WTC11 (cell line): Measurements from ENCODE around the gene CD69. TPM values are rescaled to one million over a fixed set of nuclear protein-coding genes. Genes with fewer than 3 reads are reported as not detected.

Experiments used
- ATAC-seq: fragments of 200-7000 bp; cut with Tn5 transposase; 2 replicates; pipeline ENCODE4 v1.10.0; 2021; ENCODE audit warnings: mild to moderate bottlenecking, moderate library complexity
- CTCF ChIA-PET: fragments of 300-600 bp; sonication (Branson Sonifier 250); formaldehyde crosslinking; loops from one replicate; lab custom pipeline; 2021; ENCODE audit warnings: antibody characterized with exemption; lab: Charles Lee
- POLR2A ChIA-PET: fragments of 350-600 bp; sonication (Branson Sonifier 250); formaldehyde crosslinking; loops from one replicate; lab custom pipeline; 2021; ENCODE audit warnings: antibody characterized with exemption; lab: Charles Lee
- DNase-seq: peaks from one replicate; pipeline ENCODE4 v3.0.0; 2021; ENCODE audit warnings: low spot score
- H3K27ac Mint-ChIP-seq: 2 replicates; pipeline ENCODE4 v1.8.0; 2021; ENCODE audit warnings: mixed read lengths
- H3K27me3 Mint-ChIP-seq: 2 replicates; pipeline ENCODE4 v1.8.0; 2021; ENCODE audit warnings: low read depth, mild to moderate bottlenecking, moderate library complexity, mixed read lengths
- H3K36me3 Mint-ChIP-seq: 2 replicates; pipeline ENCODE4 v1.8.0; 2021; ENCODE audit warnings: mixed read lengths
- H3K4me1 Mint-ChIP-seq: 2 replicates; pipeline ENCODE4 v1.8.0; 2022; ENCODE audit warnings: mixed read lengths
- H3K4me3 Mint-ChIP-seq: 2 replicates; pipeline ENCODE4 v1.8.0; 2021; ENCODE audit warnings: mild to moderate bottlenecking, moderate library complexity, mixed read lengths
- H3K9me3 Mint-ChIP-seq: 2 replicates; pipeline ENCODE4 v1.8.0; 2021; ENCODE audit warnings: mixed read lengths
- ATF1 ChIP-seq: sonication (generic); formaldehyde crosslinking; IDR thresholded peaks from 2 replicates; pipeline ENCODE4 v1.8.1; 2023; ENCODE audit warnings: mild to moderate bottlenecking, moderate library complexity, missing genetic modification reagents
- ATF2 ChIP-seq: sonication (generic); formaldehyde crosslinking; IDR thresholded peaks from 2 replicates; pipeline ENCODE4 v1.8.1; 2022; ENCODE audit warnings: low read depth, missing genetic modification reagents, borderline replicate concordance
- ATF3 ChIP-seq: sonication (generic); formaldehyde crosslinking; conservative IDR thresholded peaks from 2 replicates; pipeline ENCODE4 v1.8.1; 2022; ENCODE audit warnings: mild to moderate bottlenecking, missing genetic modification reagents
- CBFB ChIP-seq: sonication (generic); formaldehyde crosslinking; IDR thresholded peaks from 2 replicates; pipeline ENCODE4 v1.8.1; 2022; ENCODE audit warnings: mild to moderate bottlenecking, low read depth, missing genetic modification reagents
- CDX4 ChIP-seq: fragments of 250-450 bp; sonication (Bioruptor Pico); IDR thresholded peaks from 2 replicates; pipeline ENCODE4 v1.9.0; 2021; ENCODE audit warnings: moderate library complexity, mild to moderate bottlenecking, inconsistent platforms, borderline replicate concordance
- CREB1 ChIP-seq: sonication (generic); formaldehyde crosslinking; IDR thresholded peaks from 2 replicates; pipeline ENCODE4 v1.8.0; 2023; ENCODE audit warnings: mild to moderate bottlenecking, missing genetic modification reagents
- CREM ChIP-seq: sonication (generic); formaldehyde crosslinking; IDR thresholded peaks from 2 replicates; pipeline ENCODE4 v1.8.1; 2022; ENCODE audit warnings: mild to moderate bottlenecking, missing genetic modification reagents, moderate library complexity
- E2F5 ChIP-seq: sonication (generic); formaldehyde crosslinking; IDR thresholded peaks from 2 replicates; pipeline ENCODE4 v1.8.1; 2022; ENCODE audit warnings: mild to moderate bottlenecking, moderate library complexity, missing genetic modification reagents
- ERG ChIP-seq: fragments of 250-450 bp; sonication (Bioruptor Pico); IDR thresholded peaks from 2 replicates; pipeline ENCODE4 v1.8.0; 2021; ENCODE audit warnings: mild to moderate bottlenecking
- ETV6 ChIP-seq: sonication (generic); formaldehyde crosslinking; IDR thresholded peaks from 2 replicates; pipeline ENCODE4 v1.8.1; 2022; ENCODE audit warnings: mild to moderate bottlenecking, missing genetic modification reagents
- HMGA2 ChIP-seq: fragments of 250-450 bp; sonication (Bioruptor Pico); IDR thresholded peaks from 2 replicates; pipeline ENCODE4 v1.4.0; 2021; ENCODE audit warnings: mild to moderate bottlenecking, moderate library complexity
- JUN ChIP-seq: sonication (generic); formaldehyde crosslinking; IDR thresholded peaks from 2 replicates; pipeline ENCODE4 v1.8.0; 2023; ENCODE audit warnings: mild to moderate bottlenecking, missing genetic modification reagents
- KAT7 ChIP-seq: sonication (generic); formaldehyde crosslinking; IDR thresholded peaks from 2 replicates; pipeline ENCODE4 v1.8.1; 2023; ENCODE audit warnings: missing genetic modification reagents, mild to moderate bottlenecking, borderline replicate concordance
- NFATC4 ChIP-seq: fragments of 250-450 bp; sonication (Bioruptor Pico); IDR thresholded peaks from 2 replicates; pipeline ENCODE4 v1.9.0; 2021; ENCODE audit warnings: mild to moderate bottlenecking
- NR1H2 ChIP-seq: sonication (generic); formaldehyde crosslinking; IDR thresholded peaks from 2 replicates; pipeline ENCODE4 v1.9.0; 2021; ENCODE audit warnings: mild to moderate bottlenecking, moderate library complexity, missing genetic modification reagents
- STAT6 ChIP-seq: sonication (generic); formaldehyde crosslinking; conservative IDR thresholded peaks from 2 replicates; pipeline ENCODE4 v1.8.1; 2023; ENCODE audit warnings: mild to moderate bottlenecking, low read depth, missing genetic modification reagents, moderate library complexity
- TEAD1 ChIP-seq: sonication (generic); formaldehyde crosslinking; IDR thresholded peaks from 2 replicates; pipeline ENCODE4 v1.8.0; 2022; ENCODE audit warnings: mild to moderate bottlenecking, missing genetic modification reagents
- USF1 ChIP-seq: sonication (generic); formaldehyde crosslinking; IDR thresholded peaks from 2 replicates; pipeline ENCODE4 v1.8.0; 2022; ENCODE audit warnings: mild to moderate bottlenecking, missing genetic modification reagents
- ZNF219 ChIP-seq: sonication (generic); formaldehyde crosslinking; IDR thresholded peaks from 2 replicates; pipeline ENCODE4 v1.8.0; 2023; ENCODE audit warnings: missing genetic modification reagents, mild to moderate bottlenecking, borderline replicate concordance
- ZNF317 ChIP-seq: sonication (generic); formaldehyde crosslinking; IDR thresholded peaks from 2 replicates; pipeline ENCODE4 v1.8.1; 2023; ENCODE audit warnings: low read depth, mild to moderate bottlenecking, moderate library complexity, missing genetic modification reagents, borderline replicate concordance
- ZNF425 ChIP-seq: fragments of 250-450 bp; sonication (Bioruptor Pico); conservative IDR thresholded peaks from 2 replicates; pipeline ENCODE4 v1.9.0; 2021; ENCODE audit warnings: mild to moderate bottlenecking
- ZNF512 ChIP-seq: sonication (generic); formaldehyde crosslinking; IDR thresholded peaks from 2 replicates; pipeline ENCODE4 v1.8.1; 2022; ENCODE audit warnings: missing genetic modification reagents, borderline replicate concordance
- ZNF671 ChIP-seq: fragments of 250-450 bp; sonication (Bioruptor Pico); IDR thresholded peaks from 2 replicates; pipeline ENCODE4 v1.8.0; 2021; ENCODE audit warnings: mild to moderate bottlenecking
- ZSCAN18 ChIP-seq: fragments of 250-450 bp; sonication (Bioruptor Pico); IDR thresholded peaks from 2 replicates; pipeline ENCODE4 v2.1.2; 2022; ENCODE audit warnings: mild to moderate bottlenecking, moderate library complexity
- total RNA-seq: library from RNA; stranded (reverse); gene quantifications from 3 replicates; pipeline ENCODE4 v1.2.3, GENCODE V29; 2021

CD69 gene
- total RNA-seq, 1 experiment from 2014 or later: 0.42 TPM

GRCh38 chr12:9730011-9730410, 30.7 kb downstream of the CD69 start (continued):
- TF ChIP-seq ATF1 (CRISPR knock-in tag) (no peak), NFATC4 (CRISPR knock-in tag) (no peak), USF1 (CRISPR knock-in tag) (no peak), TEAD1 (no peak), ZSCAN18 (CRISPR knock-in tag) (no peak), ETV6 (CRISPR knock-in tag) (no peak), CREB1 (CRISPR knock-in tag) (no peak)

GRCh38 chr12:9729082-9729481, 31.6 kb downstream of the CD69 start:
- no peak for ATAC-seq
- POLR2A ChIA-PET: no interaction called here
- H3K4me3 Mint-ChIP-seq: no peak overlapping the region
- TF ChIP-seq CDX4 (CRISPR knock-in tag) (no peak), ZNF219 (CRISPR knock-in tag) (no peak), ZNF425 (CRISPR knock-in tag) (no peak), KAT7 (CRISPR knock-in tag) (no peak), ZNF512 (CRISPR knock-in tag) (no peak), JUN (CRISPR knock-in tag) (no peak), NR1H2 (no peak), CREM (CRISPR knock-in tag) (no peak), ZNF317 (CRISPR knock-in tag) (no peak), STAT6 (CRISPR knock-in tag) (no peak), ERG (CRISPR knock-in tag) (no peak), ATF3 (CRISPR knock-in tag) (no peak), HMGA2 (CRISPR knock-in tag) (no peak), ATF2 (CRISPR knock-in tag) (no peak), ZNF671 (CRISPR knock-in tag) (no peak), E2F5 (CRISPR knock-in tag) (no peak), CBFB (CRISPR knock-in tag) (no peak)

More at GRCh38 chr12:9729082-9729481, 31.6 kb downstream of the CD69 start:
- Mint-ChIP-seq H3K27ac (no peak overlapping the region), H3K9me3 (no peaks in the 10 kb centered on the region), H3K27me3 (peaks cover 4% of the 10 kb centered on the region; the same call in 1 of the 2 replicates), H3K36me3 (no peaks in the 10 kb centered on the region), H3K4me1 (no peaks in the 10 kb centered on the region; the same call in 1 of the 2 replicates)
- DNase-seq: no peak
- CTCF ChIA-PET: interaction anchor here (1.1 to 2.5 kb wide), 4 partner anchors 14 to 22 kb away, joined by 7 to 12 read pairs (median 8); no protein-coding TSS in a partner anchor
